Measurements from ENCODE around the gene SOD3. TPM values are rescaled to one million over a fixed set of nuclear protein-coding genes. Genes with fewer than 3 reads are reported as not detected.

SOD3 gene
- total RNA-seq, 3 donors from 2014 or later (not counting 1 experiment from before 2014, with no cell fraction given), result not detected

DNA sequence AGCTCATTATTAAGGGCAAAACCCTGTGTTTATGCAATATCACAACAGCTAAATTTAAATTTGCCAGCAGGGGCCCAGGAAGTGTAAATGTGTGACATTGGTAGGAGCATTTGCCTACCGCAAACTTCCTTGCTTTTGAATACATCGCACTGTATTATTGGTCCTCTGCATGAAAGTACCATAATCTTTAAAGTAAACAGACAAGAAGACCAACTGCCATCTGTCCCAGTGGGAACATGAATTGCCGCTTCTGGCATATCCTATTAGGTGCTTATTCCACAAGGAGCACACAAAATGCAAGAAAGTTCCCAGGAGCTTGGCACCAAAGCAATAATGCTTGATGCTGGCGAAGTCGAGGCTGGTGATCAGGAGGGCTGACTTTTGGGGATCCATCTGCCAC lies 51.3 kb downstream of the SOD3 start:
- Histone ChIP-seq H3K4me1 (ENCODE audit: control insufficient read depth, insufficient read depth, low read length) (no peaks in the 10 kb centered on the region), H3K36me3 (ENCODE audit: control insufficient read depth, insufficient read depth, low read length) (no peaks in the 10 kb centered on the region), H3K27me3 (ENCODE audit: control insufficient read depth, insufficient read depth, low read length) (no peaks in the 10 kb centered on the region), H3K27ac (ENCODE audit: low read length) (no peak overlapping the region), H3K9me3 (ENCODE audit: control insufficient read depth, insufficient read depth, low read length) (no peaks in the 10 kb centered on the region), H3K4me3 (ENCODE audit: low read length) (no peak overlapping the region)
- Mint-ChIP-seq H3K9me3 (no peaks in the 10 kb centered on the region), H3K4me1 (no peaks in the 10 kb centered on the region), H3K27me3 (ENCODE audit: low read depth in 2 of 2) (peaks cover 0 to 2% of the 10 kb centered on the region in 2 donors), H3K4me3 (no peak overlapping the region), H3K27ac (no peak overlapping the region), H3K36me3 (no peaks in the 10 kb centered on the region)
- intact Hi-C loops (cut with micrococcal nuclease), result no loop called here
- WGBS (ENCODE audit: insufficient coverage), result 91% methylated on average over 5 of the region's 5 CpGs
- no peak for DNase-seq
- ATAC-seq, result no peak
- TF ChIP-seq, protein P1, sequence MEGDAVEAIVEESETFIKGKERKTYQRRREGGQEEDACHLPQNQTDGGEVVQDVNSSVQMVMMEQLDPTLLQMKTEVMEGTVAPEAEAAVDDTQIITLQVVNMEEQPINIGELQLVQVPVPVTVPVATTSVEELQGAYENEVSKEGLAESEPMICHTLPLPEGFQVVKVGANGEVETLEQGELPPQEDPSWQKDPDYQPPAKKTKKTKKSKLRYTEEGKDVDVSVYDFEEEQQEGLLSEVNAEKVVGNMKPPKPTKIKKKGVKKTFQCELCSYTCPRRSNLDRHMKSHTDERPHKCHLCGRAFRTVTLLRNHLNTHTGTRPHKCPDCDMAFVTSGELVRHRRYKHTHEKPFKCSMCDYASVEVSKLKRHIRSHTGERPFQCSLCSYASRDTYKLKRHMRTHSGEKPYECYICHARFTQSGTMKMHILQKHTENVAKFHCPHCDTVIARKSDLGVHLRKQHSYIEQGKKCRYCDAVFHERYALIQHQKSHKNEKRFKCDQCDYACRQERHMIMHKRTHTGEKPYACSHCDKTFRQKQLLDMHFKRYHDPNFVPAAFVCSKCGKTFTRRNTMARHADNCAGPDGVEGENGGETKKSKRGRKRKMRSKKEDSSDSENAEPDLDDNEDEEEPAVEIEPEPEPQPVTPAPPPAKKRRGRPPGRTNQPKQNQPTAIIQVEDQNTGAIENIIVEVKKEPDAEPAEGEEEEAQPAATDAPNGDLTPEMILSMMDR (IDR thresholded peaks at IDR 0.05), result no peak

DNA sequence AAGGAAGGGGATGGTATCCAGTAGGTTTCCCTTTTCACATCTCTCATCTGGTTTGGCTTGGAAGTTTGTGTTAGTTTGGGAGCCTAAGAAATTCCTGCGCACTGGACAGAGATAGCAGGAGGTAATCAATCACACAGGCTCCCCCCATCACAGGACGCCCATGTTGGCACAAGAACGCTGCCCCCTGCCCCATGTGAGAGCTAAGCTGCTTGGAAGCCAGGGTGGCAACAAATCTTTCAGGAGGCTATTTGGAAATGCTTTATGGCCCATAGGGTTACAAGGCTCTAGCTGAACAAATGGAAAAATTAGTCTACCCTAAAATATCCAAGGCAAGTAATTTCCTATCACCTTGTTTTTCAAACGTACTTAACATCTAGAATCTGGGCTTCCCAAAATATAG lies 54.0 kb downstream of the SOD3 start:
- Mint-ChIP-seq H3K9me3 (no peaks in the 10 kb centered on the region), H3K27ac (no peak overlapping the region), H3K27me3 (ENCODE audit: low read depth in 2 of 2) (peaks cover 0 to 2% of the 10 kb centered on the region in 2 donors), H3K4me1 (no peaks in the 10 kb centered on the region), H3K36me3 (no peaks in the 10 kb centered on the region), H3K4me3 (no peak overlapping the region)
- TF ChIP-seq, protein P1 (IDR thresholded peaks at IDR 0.05), result no peak
- Histone ChIP-seq H3K9me3 (ENCODE audit: control insufficient read depth, insufficient read depth, low read length) (no peaks in the 10 kb centered on the region), H3K27ac (ENCODE audit: low read length) (no peak overlapping the region), H3K36me3 (ENCODE audit: control insufficient read depth, insufficient read depth, low read length) (no peaks in the 10 kb centered on the region), H3K4me3 (ENCODE audit: low read length) (no peak overlapping the region), H3K27me3 (ENCODE audit: control insufficient read depth, insufficient read depth, low read length) (no peaks in the 10 kb centered on the region), H3K4me1 (ENCODE audit: control insufficient read depth, insufficient read depth, low read length) (no peaks in the 10 kb centered on the region)
- intact Hi-C loops (cut with micrococcal nuclease), result no loop called here
- WGBS (ENCODE audit: insufficient coverage), result 82% methylated on average over 3 of the region's 4 CpGs
- ATAC-seq (no peak), DNase-seq (no peak)

DNA sequence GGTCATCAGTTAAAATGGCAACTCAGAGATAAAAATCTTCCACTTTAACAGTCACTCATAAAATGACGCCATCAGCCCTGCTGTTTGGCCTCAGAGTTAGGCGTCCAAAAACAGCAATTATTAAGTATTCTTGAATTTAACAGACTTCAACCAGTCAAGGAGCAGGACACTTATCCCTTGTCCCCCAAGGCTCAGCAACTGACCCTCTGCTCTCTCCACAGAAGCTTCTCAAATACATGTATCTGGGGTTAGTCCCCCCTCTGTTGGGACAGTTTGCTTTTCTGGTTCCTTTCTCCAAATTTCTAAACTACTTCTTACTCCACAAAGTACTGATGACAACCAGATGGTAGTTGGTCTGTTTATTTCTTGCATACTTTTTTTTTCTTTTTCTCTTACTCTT lies 54.4 kb downstream of the SOD3 start:
- Histone ChIP-seq H3K36me3 (ENCODE audit: control insufficient read depth, insufficient read depth, low read length) (no peaks in the 10 kb centered on the region), H3K27me3 (ENCODE audit: control insufficient read depth, insufficient read depth, low read length) (no peaks in the 10 kb centered on the region), H3K9me3 (ENCODE audit: control insufficient read depth, insufficient read depth, low read length) (no peaks in the 10 kb centered on the region), H3K4me3 (ENCODE audit: low read length) (no peak overlapping the region), H3K4me1 (ENCODE audit: control insufficient read depth, insufficient read depth, low read length) (no peaks in the 10 kb centered on the region), H3K27ac (ENCODE audit: low read length) (no peak overlapping the region)
- TF ChIP-seq, protein P1 (IDR thresholded peaks at IDR 0.05), result no peak
- ATAC-seq (no peak), DNase-seq (no peak)
- Mint-ChIP-seq H3K4me3 (no peak overlapping the region), H3K27ac (no peak overlapping the region), H3K27me3 (ENCODE audit: low read depth in 2 of 2) (peaks cover 0 to 2% of the 10 kb centered on the region in 2 donors), H3K9me3 (no peaks in the 10 kb centered on the region), H3K36me3 (no peaks in the 10 kb centered on the region), H3K4me1 (no peaks in the 10 kb centered on the region)
- intact Hi-C loops (cut with micrococcal nuclease), result no loop called here
- WGBS (ENCODE audit: insufficient coverage), result 97% methylated on average over 2 of the region's 2 CpGs

Other genes starting within 250 kb of the SOD3 start
- gene DHX15, start 211.0 kb upstream of the SOD3 start, total RNA-seq, result 100 to 1,000 TPM; 174 to 180 (median 179) TPM
- under 1 TPM; 0.14 to 0.86 (median 0.43) TPM for gene CCDC149, start 117.5 kb downstream of the SOD3 start, total RNA-seq
- not detected for gene LGI2, start 235.4 kb downstream of the SOD3 start, total RNA-seq

All from natural killer cell (primary cell).